SK-N-SH treated with all-trans-retinoic acid at 6 μM for 48 hours (cell line): ENCODE measurements around the gene ZNF536.

Experiments
- ATAC-seq: fragments of 200-7000 bp; cut with Tn5 transposase; 3 replicates; pipeline ENCODE4 v1.9.1; 2020; ENCODE audit warnings: mild to moderate bottlenecking, moderate library complexity
- BACH2 ChIP-seq: fragments of 250-450 bp; sonication (Bioruptor Pico); IDR thresholded peaks from 2 replicates; pipeline ENCODE4 v1.9.0; 2021; ENCODE audit warnings: mild to moderate bottlenecking, borderline replicate concordance
- CSDC2 ChIP-seq: fragments of 250-450 bp; sonication (Bioruptor Pico); IDR thresholded peaks from 2 replicates; pipeline ENCODE4 v1.5.0; 2020; ENCODE audit warnings: mild to moderate bottlenecking, moderate library complexity
- CSRNP3 ChIP-seq: fragments of 250-450 bp; sonication (Bioruptor Pico); IDR thresholded peaks from 2 replicates; pipeline ENCODE4 v1.5.1; 2021; ENCODE audit warnings: mild to moderate bottlenecking, moderate library complexity
- ESRRG ChIP-seq: fragments of 250-450 bp; sonication (Bioruptor Pico); IDR thresholded peaks from 2 replicates; pipeline ENCODE4 v1.6.1; 2021; ENCODE audit warnings: mild to moderate bottlenecking
- GLIS3 ChIP-seq: fragments of 250-450 bp; sonication (Bioruptor Pico); IDR thresholded peaks from 2 replicates; pipeline ENCODE4 v1.5.0; 2020; ENCODE audit warnings: mild to moderate bottlenecking, moderate library complexity
- ISL1 ChIP-seq: fragments of 250-450 bp; sonication (Bioruptor Pico); IDR thresholded peaks from 2 replicates; pipeline ENCODE4 v2.1.2; 2022; ENCODE audit warnings: mild to moderate bottlenecking, moderate library complexity
- OSR1 ChIP-seq: fragments of 250-450 bp; sonication (Bioruptor Pico); IDR thresholded peaks from 2 replicates; pipeline ENCODE4 v1.8.0; 2022; ENCODE audit warnings: moderate library complexity, mild to moderate bottlenecking, inconsistent platforms
- PATZ1 ChIP-seq: fragments of 250-450 bp; sonication (Bioruptor Pico); IDR thresholded peaks from 2 replicates; pipeline ENCODE4 v1.8.0; 2020; ENCODE audit warnings: mild to moderate bottlenecking, moderate library complexity, borderline replicate concordance
- POU6F1 ChIP-seq: fragments of 250-450 bp; sonication (Bioruptor Pico); IDR thresholded peaks from 2 replicates; pipeline ENCODE4 v1.8.0; 2021; ENCODE audit warnings: low read depth, mild to moderate bottlenecking, moderate library complexity, borderline replicate concordance
- PPARA ChIP-seq: fragments of 250-450 bp; sonication (Bioruptor Pico); IDR thresholded peaks from 2 replicates; pipeline ENCODE4 v1.5.0; 2020; ENCODE audit warnings: mild to moderate bottlenecking, borderline replicate concordance
- RARB ChIP-seq: fragments of 250-450 bp; sonication (Bioruptor Pico); IDR thresholded peaks from 2 replicates; pipeline ENCODE4 v1.8.0; 2021; ENCODE audit warnings: mild to moderate bottlenecking, moderate library complexity
- SNAI2 ChIP-seq: fragments of 250-450 bp; sonication (Bioruptor Pico); IDR thresholded peaks from 2 replicates; pipeline ENCODE4 v1.5.0; 2020; ENCODE audit warnings: mild to moderate bottlenecking, moderate library complexity
- TCF4 ChIP-seq: fragments of 250-450 bp; sonication (Bioruptor Pico); IDR thresholded peaks from 2 replicates; pipeline ENCODE4 v1.8.0; 2021; ENCODE audit warnings: mild to moderate bottlenecking, moderate library complexity, borderline replicate concordance
- TOX ChIP-seq: fragments of 250-450 bp; sonication (Bioruptor Pico); IDR thresholded peaks from 2 replicates; pipeline ENCODE4 v1.8.0; 2021; ENCODE audit warnings: mild to moderate bottlenecking, moderate library complexity, borderline replicate concordance
- TSHZ2 ChIP-seq: fragments of 250-450 bp; sonication (Bioruptor Pico); IDR thresholded peaks from 2 replicates; pipeline ENCODE4 v1.5.0; 2020; ENCODE audit warnings: mild to moderate bottlenecking, moderate library complexity
- ZC3H10 ChIP-seq: fragments of 250-450 bp; sonication (Bioruptor Pico); IDR thresholded peaks from 2 replicates; pipeline ENCODE4 v1.5.1; 2021; ENCODE audit warnings: mild to moderate bottlenecking, moderate library complexity
- ZFP3 ChIP-seq: fragments of 250-450 bp; sonication (Bioruptor Pico); IDR thresholded peaks from 2 replicates; pipeline ENCODE4 v1.5.0; 2020; ENCODE audit warnings: mild to moderate bottlenecking, moderate library complexity
- ZFP30 ChIP-seq: fragments of 450-650 bp; formaldehyde crosslinking; IDR thresholded peaks from 2 replicates; pipeline ENCODE4 v1.5.0; 2022; ENCODE audit warnings: mild to moderate bottlenecking, moderate library complexity
- ZNF70 ChIP-seq: fragments of 450-650 bp; formaldehyde crosslinking; IDR thresholded peaks from 2 replicates; pipeline ENCODE4 v1.5.0; 2020; ENCODE audit warnings: mild to moderate bottlenecking, moderate library complexity
- ZNF8 ChIP-seq: fragments of 450-650 bp; formaldehyde crosslinking; IDR thresholded peaks from 2 replicates; pipeline ENCODE4 v1.5.0; 2020; ENCODE audit warnings: mild to moderate bottlenecking, moderate library complexity

ZNF536 gene

GRCh38 chr19:30487178-30487577, 115.0 kb downstream of the ZNF536 start:
- ATAC-seq, result no peak
- TF ChIP-seq PATZ1 (CRISPR knock-in tag) (no peak), ZNF70 (no peak), CSRNP3 (CRISPR knock-in tag) (no peak), TOX (no peak), POU6F1 (no peak), ISL1 (no peak), GLIS3 (CRISPR knock-in tag) (no peak), ZFP3 (CRISPR knock-in tag) (no peak), OSR1 (CRISPR knock-in tag) (no peak), PPARA (CRISPR knock-in tag) (no peak)
- TF ChIP-seq, all 23 proteins: peak for 0

GRCh38 chr19:30488191-30488590, 116.0 kb downstream of the ZNF536 start:
- no peak for ATAC-seq
- TF ChIP-seq RARB (CRISPR knock-in tag) (no peak), GLIS3 (CRISPR knock-in tag) (no peak), ZFP30 (CRISPR knock-in tag) (no peak), PATZ1 (CRISPR knock-in tag) (no peak), CSDC2 (CRISPR knock-in tag) (no peak), SNAI2 (no peak), ESRRG (CRISPR knock-in tag) (no peak), POU6F1 (no peak), TCF4 (CRISPR knock-in tag) (no peak), PPARA (CRISPR knock-in tag) (no peak), CSRNP3 (CRISPR knock-in tag) (no peak), BACH2 (CRISPR knock-in tag) (no peak), ZC3H10 (no peak), ZNF70 (no peak), ZFP3 (CRISPR knock-in tag) (no peak), ISL1 (no peak), ZNF8 (no peak), TOX (no peak), TSHZ2 (no peak)
